ENCODE measurements around the gene NIPBL. TPM values are rescaled to one million over a fixed set of nuclear protein-coding genes. Genes with fewer than 3 reads are reported as not detected.

The NIPBL gene, protein sequence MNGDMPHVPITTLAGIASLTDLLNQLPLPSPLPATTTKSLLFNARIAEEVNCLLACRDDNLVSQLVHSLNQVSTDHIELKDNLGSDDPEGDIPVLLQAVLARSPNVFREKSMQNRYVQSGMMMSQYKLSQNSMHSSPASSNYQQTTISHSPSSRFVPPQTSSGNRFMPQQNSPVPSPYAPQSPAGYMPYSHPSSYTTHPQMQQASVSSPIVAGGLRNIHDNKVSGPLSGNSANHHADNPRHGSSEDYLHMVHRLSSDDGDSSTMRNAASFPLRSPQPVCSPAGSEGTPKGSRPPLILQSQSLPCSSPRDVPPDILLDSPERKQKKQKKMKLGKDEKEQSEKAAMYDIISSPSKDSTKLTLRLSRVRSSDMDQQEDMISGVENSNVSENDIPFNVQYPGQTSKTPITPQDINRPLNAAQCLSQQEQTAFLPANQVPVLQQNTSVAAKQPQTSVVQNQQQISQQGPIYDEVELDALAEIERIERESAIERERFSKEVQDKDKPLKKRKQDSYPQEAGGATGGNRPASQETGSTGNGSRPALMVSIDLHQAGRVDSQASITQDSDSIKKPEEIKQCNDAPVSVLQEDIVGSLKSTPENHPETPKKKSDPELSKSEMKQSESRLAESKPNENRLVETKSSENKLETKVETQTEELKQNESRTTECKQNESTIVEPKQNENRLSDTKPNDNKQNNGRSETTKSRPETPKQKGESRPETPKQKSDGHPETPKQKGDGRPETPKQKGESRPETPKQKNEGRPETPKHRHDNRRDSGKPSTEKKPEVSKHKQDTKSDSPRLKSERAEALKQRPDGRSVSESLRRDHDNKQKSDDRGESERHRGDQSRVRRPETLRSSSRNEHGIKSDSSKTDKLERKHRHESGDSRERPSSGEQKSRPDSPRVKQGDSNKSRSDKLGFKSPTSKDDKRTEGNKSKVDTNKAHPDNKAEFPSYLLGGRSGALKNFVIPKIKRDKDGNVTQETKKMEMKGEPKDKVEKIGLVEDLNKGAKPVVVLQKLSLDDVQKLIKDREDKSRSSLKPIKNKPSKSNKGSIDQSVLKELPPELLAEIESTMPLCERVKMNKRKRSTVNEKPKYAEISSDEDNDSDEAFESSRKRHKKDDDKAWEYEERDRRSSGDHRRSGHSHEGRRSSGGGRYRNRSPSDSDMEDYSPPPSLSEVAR (N-terminal part only)
- 10 to 100 TPM; 53.5 to 66.4 (median 60.4) TPM for total RNA-seq
- polyA plus RNA-seq: 10 to 100 TPM in 1 of 3 donors, 1 to 10 TPM in 2; 7.6 to 16.7 (median 7.8) TPM

DNA sequence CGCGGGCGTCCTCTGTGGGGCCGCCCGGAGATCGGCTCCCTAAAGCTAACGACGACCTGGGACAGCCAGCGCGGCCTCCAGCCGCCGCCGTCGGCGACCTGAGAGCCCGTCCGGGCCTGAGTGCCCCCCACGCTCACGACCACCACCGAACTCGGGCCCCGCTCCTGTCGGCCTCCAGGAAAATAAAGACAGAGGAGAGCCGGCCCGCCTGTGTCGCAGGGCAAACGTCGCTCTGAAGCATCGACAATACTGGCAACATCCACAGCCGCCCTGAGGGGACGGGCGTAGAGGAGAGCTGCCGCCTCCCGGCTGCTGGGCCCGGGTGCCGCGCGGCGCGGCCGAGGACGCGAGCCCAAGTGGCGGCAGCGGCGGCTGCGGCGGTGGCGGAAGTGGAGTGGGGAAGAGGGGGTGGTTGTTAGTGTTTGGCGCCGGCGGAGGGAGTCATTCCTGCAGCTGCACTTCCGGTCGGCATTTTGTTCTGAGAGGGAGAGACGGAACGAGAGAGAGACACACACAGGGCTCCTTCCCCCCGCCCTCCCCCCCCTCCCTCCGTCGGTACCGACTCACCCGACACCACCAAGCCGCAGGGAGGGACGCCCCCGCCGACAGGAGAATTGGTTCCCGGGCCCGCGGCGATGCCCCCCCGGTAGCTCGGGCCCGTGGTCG, at the start of gene NIPBL:
TSS of gene NIPBL (plus strand) at position 471 of the 666 bp plus-strand sequence. CDS start 76,928 bp downstream, outside the sequence.
- Histone ChIP-seq H3K36me3 (peaks cover 0 to 4% (median 0%) of the 10 kb centered on the region in 4 donors), H3K4me3 (peak within 1 kb of the TSS; percentile 68 to 90 (median 84)), H3K27ac (peak within 1 kb of the TSS; percentile 93 to 98 (median 96)), H3K4me1 (peaks cover 0 to 56% (median 48%) of the 10 kb centered on the region in 4 donors), H3K27me3 (no peaks in the 10 kb centered on the region), H3K9me3 (no peaks in the 10 kb centered on the region)
- DNase-seq: peak; percentile 96
- peak; percentile 33 to 44 for TF ChIP-seq POLR2A (IDR thresholded peaks at IDR 0.05)
- peak; percentile 46 to 87 (median 82) for TF ChIP-seq POLR2AphosphoS5 (IDR thresholded peaks at IDR 0.05)
- no peak for TF ChIP-seq EP300 (IDR thresholded peaks at IDR 0.05)
- TF ChIP-seq, protein P1, sequence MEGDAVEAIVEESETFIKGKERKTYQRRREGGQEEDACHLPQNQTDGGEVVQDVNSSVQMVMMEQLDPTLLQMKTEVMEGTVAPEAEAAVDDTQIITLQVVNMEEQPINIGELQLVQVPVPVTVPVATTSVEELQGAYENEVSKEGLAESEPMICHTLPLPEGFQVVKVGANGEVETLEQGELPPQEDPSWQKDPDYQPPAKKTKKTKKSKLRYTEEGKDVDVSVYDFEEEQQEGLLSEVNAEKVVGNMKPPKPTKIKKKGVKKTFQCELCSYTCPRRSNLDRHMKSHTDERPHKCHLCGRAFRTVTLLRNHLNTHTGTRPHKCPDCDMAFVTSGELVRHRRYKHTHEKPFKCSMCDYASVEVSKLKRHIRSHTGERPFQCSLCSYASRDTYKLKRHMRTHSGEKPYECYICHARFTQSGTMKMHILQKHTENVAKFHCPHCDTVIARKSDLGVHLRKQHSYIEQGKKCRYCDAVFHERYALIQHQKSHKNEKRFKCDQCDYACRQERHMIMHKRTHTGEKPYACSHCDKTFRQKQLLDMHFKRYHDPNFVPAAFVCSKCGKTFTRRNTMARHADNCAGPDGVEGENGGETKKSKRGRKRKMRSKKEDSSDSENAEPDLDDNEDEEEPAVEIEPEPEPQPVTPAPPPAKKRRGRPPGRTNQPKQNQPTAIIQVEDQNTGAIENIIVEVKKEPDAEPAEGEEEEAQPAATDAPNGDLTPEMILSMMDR (IDR thresholded peaks at IDR 0.05): no peak
- WGBS, 2 donors: 0% methylated on average over 71 to 73 of the region's 73 CpGs
- intact Hi-C loops (cut with DNase I): loop anchor here (2.0 to 10.0 kb wide), 6 partner anchors 62 to 961 kb away; partner anchors contain the start of genes NUP155 and WDR70

DNA sequence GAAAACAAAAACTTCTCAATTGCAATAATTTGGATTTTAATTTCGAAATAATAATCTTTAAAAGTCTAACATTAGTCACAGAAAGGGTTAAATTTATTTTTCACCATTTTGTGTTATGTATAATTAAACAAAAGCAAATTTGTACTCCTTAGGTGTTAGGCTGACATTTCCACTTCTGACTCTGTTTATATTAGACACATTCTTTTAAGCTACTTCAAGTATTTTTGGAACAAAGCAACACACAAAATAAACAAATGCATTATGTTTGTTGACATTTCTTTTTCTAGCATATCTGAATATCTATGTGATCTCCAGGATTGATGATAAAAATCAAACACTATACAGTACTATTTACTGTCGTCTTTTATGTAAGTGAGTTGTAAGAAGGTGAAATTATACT, 44.3 kb upstream of the NIPBL start:
- intact Hi-C loops (cut with DNase I): no loop called here
- Histone ChIP-seq H3K4me1 (no peaks in the 10 kb centered on the region), H3K9me3 (no peaks in the 10 kb centered on the region), H3K36me3 (no peaks in the 10 kb centered on the region), H3K4me3 (no peak overlapping the region), H3K27me3 (no peaks in the 10 kb centered on the region), H3K27ac (no peak overlapping the region)
- 78 to 85% methylated on average over 2 of the region's 2 CpGs for WGBS, 2 donors
- TF ChIP-seq POLR2A (IDR thresholded peaks at IDR 0.05): no peak
- TF ChIP-seq POLR2AphosphoS5 (IDR thresholded peaks at IDR 0.05): no peak
- TF ChIP-seq, protein P1 (IDR thresholded peaks at IDR 0.05): no peak
- TF ChIP-seq EP300 (IDR thresholded peaks at IDR 0.05): no peak
- DNase-seq: no peak

DNA sequence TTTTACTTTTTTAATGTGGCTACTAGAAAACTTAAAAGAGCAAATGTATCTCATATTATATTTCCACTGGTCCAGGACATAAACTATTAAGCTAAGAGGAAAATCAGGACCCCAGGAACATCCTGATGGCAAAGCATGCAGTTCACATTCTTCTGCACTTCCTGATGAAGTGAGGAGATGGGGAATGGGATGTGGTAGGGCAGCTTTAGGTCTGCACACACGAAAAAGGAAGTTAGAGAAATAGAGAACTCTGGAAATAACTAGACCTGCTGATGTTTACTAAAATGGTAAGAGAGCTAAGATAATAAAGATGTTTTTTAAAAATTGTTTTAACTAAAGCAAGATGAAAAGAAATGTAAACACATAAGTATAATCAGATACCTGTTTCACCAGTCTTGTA, 39.7 kb upstream of the NIPBL start:
- no peak overlapping the region for H3K27ac ChIP-seq
- TF ChIP-seq, protein P1 (IDR thresholded peaks at IDR 0.05): no peak
- TF ChIP-seq POLR2AphosphoS5 (IDR thresholded peaks at IDR 0.05) (no peak), POLR2A (IDR thresholded peaks at IDR 0.05) (no peak), EP300 (IDR thresholded peaks at IDR 0.05) (no peak)
- 26 to 31% methylated on average over 1 of the region's 1 CpG for WGBS, 2 donors
- H3K36me3 ChIP-seq: no peaks in the 10 kb centered on the region
- no peaks in the 10 kb centered on the region for H3K27me3 ChIP-seq
- no peak for DNase-seq
- H3K4me1 ChIP-seq: no peaks in the 10 kb centered on the region
- H3K4me3 ChIP-seq: no peak overlapping the region
- intact Hi-C loops (cut with DNase I): no loop called here
- no peaks in the 10 kb centered on the region for H3K9me3 ChIP-seq
